AG04449 (cell line): ENCODE measurements around the gene CHRM4.

Source experiments
- CTCF ChIA-PET: fragments of 350-600 bp; formaldehyde crosslinking; extraction: SDS; loops from one replicate; lab custom pipeline; 2021; ENCODE audit warnings: antibody characterized with exemption; lab: Yijun Ruan, JAX
- POLR2A ChIA-PET: fragments of 400-600, 350-600 bp; formaldehyde crosslinking; extraction: SDS; loops from one replicate; lab custom pipeline; 2020; ENCODE audit warnings: antibody characterized with exemption, inconsistent platforms; lab: Yijun Ruan, JAX
- DNase-seq: peaks from one replicate; pipeline ENCODE4 v3.0.0-alpha.2; 2010; ENCODE audit warnings: low read depth, low spot score
- H3K4me3 ChIP-seq: 2 replicates; pipeline ENCODE4 v1.5.1; 2011; ENCODE audit warnings: low read depth, mild to moderate bottlenecking, control low read depth, low read length
- CTCF ChIP-seq: IDR thresholded peaks from one replicate; pipeline ENCODE4 v1.5.1; 2011; ENCODE audit warnings: mild to moderate bottlenecking, moderate library complexity, low read length, control low read depth, inconsistent platforms; ENCODE audit not compliant: insufficient read depth; ENCODE audit errors: missing control alignments

The CHRM4 gene

DNA sequence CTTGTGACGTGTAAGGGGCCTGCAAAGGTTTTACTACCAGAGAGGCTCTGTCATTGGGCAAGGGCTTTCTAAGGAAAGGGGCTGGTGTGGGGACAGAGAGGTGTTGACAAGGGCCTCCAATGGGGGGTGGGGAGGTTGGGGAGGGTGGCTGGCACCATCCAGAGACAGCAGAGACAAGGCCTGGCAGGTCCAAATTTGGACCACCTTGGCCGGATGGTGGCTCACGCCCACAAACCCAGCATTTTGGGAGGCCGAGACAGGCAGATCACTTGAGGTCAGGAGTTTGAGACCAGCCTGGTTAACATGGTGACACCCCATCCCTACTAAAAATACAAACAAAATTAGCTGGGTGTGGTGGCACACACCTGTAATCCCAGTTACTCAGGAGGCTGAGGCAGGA lies 2.2 kb upstream of the CHRM4 start:
- TF ChIP-seq CTCF = no peak
- POLR2A ChIA-PET = no interaction called here
- no peak for DNase-seq
- CTCF ChIA-PET = interaction anchor here (1.0 to 7.5 kb wide), 3 partner anchors 135 to 147 kb away, joined by 4 to 103 read pairs (median 17); no protein-coding TSS in a partner anchor
- H3K4me3 ChIP-seq = no peak overlapping the region

GRCh38 chr11:46393231-46393616 lies 1.6 kb upstream of the CHRM4 start:
- no peak for DNase-seq
- no peak for TF ChIP-seq CTCF
- POLR2A ChIA-PET = no interaction called here
- CTCF ChIA-PET = interaction anchor here (0.9 to 7.5 kb wide), 11 partner anchors 8 to 225 kb away, joined by 3 to 103 read pairs (median 5); no protein-coding TSS in a partner anchor
- no peak overlapping the region for H3K4me3 ChIP-seq

DNA sequence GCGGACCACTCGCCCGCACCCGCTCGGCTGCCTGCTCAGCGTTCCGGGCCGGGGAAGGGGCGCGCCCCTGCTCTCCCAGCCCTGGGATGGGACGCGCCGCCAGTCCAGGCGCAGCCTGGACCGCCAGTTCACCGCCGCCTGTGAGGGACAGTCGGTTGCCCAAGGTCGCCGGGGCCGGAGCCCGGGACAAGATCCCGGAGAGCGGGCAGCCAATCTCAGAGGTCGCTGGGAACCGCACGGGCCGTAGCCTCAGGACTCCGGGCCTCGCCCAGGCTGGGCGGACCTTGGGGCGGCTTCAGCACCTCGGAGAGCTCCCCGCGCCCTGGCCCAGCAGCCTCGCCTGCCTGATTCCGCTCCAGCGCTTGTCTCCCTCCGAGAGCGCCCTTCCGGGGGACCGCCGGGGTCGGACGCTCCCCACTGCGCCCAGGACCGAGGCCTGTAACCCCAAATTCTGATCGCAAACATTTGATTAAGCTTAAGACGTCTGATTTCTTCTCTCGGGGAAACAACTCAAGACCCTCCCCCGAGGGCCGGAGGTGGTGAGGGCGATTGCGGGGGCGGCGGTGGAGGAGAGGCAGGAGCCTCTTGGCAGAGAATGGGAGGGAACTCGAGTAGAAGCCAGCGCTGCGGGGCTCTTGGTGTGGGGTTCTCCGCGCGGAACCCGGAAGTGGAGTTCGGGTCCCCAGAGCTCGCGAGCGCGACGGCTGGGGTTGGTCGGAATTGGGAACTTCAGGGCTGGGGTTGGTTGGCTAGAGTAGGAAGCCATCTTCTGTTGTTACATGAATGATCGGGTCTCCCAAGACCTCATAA lies 1.1 kb upstream of the CHRM4 start:
- POLR2A ChIA-PET = no interaction called here
- DNase-seq = no peak
- peak overlapping the region; percentile 48 for H3K4me3 ChIP-seq
- CTCF ChIA-PET = interaction anchor here (0.8 to 7.5 kb wide), 23 partner anchors 8 to 225 kb away, joined by 3 to 103 read pairs (median 4); partner anchors contain the start of genes ATG13 and HARBI1
- no peak for TF ChIP-seq CTCF

DNA sequence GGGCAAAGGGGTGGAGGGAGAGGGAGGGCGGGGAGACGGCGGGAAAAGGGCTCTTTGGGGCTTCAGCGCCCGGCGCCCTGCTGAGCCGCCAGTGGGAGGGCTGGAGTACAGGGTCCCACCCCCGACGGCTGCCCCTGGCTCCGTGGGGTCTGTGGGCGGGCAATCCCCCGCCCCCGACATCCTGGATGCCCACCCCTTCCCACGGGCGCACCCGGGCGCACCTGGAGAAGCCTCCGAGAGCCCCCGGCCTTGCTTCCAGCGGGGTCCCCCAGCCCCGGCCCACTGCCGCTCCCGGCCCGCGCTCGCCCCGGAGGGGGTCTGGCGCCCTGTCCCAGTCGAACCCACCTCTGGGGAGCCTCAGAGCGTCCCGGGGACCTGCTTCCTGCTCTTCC lies 394 bp downstream of the CHRM4 start:
- ChIA-PET CTCF (interaction anchor here (1.1 to 7.5 kb wide), 13 partner anchors 8 to 226 kb away, joined by 3 to 103 read pairs (median 6); partner anchors contain the start of genes ATG13, CREB3L1 and HARBI1), POLR2A (no interaction called here)
- TF ChIP-seq CTCF = no peak
- DNase-seq = no peak
- peak overlapping the region; percentile 23; the same call in 1 of the 2 replicates for H3K4me3 ChIP-seq

DNA sequence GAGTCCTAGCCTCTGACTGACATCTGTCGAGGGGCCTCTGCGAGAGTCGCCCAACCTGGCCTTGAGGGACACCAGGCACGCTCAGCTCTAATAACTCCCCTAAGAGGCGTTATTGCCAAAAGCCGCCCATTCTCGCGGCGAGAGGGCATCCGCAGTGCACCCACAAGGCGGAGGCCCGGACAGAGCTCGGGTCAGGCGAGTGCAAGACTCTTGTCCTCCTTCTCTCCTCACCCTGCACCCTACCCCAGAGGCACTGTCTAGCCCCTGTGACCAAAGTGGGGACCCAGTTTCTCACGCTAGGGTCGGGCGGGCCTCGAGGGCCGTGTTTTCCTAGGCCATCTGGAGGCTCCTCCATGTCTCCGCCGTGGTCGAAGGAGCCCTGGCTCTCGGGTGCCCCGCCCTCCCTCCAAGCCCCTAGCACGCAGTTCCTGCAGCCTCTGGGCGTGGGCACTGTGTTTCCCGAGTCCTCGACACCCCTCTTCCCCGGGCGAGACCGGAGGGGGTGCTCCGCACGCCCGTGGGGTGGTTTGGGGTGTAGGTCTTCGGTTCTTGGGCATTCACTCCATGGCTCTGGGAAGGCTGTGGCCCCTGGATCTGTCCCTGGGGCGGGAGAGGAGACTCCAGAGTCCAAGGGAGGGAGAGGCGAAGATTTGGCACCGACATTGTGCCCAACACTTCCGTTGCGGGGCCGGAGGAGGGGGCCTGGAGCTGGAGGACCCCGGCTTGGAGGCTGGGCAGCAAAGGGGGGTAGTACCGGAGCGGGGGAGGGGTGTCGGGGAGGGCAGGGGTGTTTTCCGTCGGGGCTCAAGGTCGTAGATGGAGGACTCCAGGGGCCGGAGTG lies 1.0 kb downstream of the CHRM4 start:
- no peak overlapping the region for H3K4me3 ChIP-seq
- ChIA-PET POLR2A (no interaction called here), CTCF (interaction anchor here (0.7 to 7.5 kb wide), 32 partner anchors 9 to 419 kb away, joined by 3 to 103 read pairs (median 8); partner anchors contain the start of genes ATG13, CREB3L1, DGKZ and HARBI1)
- DNase-seq = no peak
- no peak for TF ChIP-seq CTCF
